IMR-90 (cell line): ENCODE results near the gene JAKMIP1. TPM values are rescaled to one million over a fixed set of nuclear protein-coding genes. Genes with fewer than 3 reads are reported as not detected.

Experiments
- ATAC-seq: fragments of 200-7000 bp; cut with Tn5 transposase; 2 replicates; pipeline ENCODE4 v1.9.1; 2020; ENCODE audit warnings: low read depth, mild to moderate bottlenecking, moderate library complexity
- BruUV-seq: library from RNA; stranded (reverse); fragments of 400-500 nt; replicated peaks from 2 replicates; lab custom pipeline; 2021; lab: Mats Ljungman, UMichigan
- CTCF ChIA-PET: fragments of 300-600 bp; formaldehyde crosslinking; extraction: SDS; loops from one replicate; lab custom pipeline; 2021; ENCODE audit warnings: antibody characterized with exemption; lab: Yijun Ruan, JAX
- POLR2A ChIA-PET: fragments of 300-600 bp; sonication (Branson Sonifier 250); formaldehyde crosslinking; loops from one replicate; lab custom pipeline; 2022; ENCODE audit warnings: antibody characterized with exemption; ENCODE audit not compliant: unreplicated experiment; lab: Charles Lee
- DNase-seq: peaks from one replicate; pipeline ENCODE4 v3.0.0; 2013
- H2AFZ ChIP-seq: replicated peaks from 2 replicates; pipeline ENCODE3; 2013; ENCODE audit warnings: low read length, mild to moderate bottlenecking; ENCODE audit not compliant: poor library complexity
- H2AK5ac ChIP-seq: 2 replicates; pipeline ENCODE4 v1.6.1; 2013; ENCODE audit warnings: low read depth, low read length, inconsistent platforms
- H2AK9ac ChIP-seq: replicated peaks from 2 replicates; pipeline ENCODE3; 2013; ENCODE audit warnings: mild to moderate bottlenecking, low read depth, low read length, moderate library complexity; ENCODE audit not compliant: poor library complexity
- H2BK120ac ChIP-seq: 2 replicates; pipeline ENCODE4 v1.6.1; 2013; ENCODE audit warnings: low read depth, low read length, inconsistent platforms
- H2BK15ac ChIP-seq: 3 replicates; pipeline ENCODE4 v1.6.1; 2013; ENCODE audit warnings: low read depth, low read length, inconsistent platforms
- H2BK20ac ChIP-seq: 2 replicates; pipeline ENCODE4 v1.6.1; 2013; ENCODE audit warnings: low read depth, mild to moderate bottlenecking, inconsistent platforms, low read length, moderate library complexity
- H2BK5ac ChIP-seq: 2 replicates; pipeline ENCODE4 v1.6.1; 2013; ENCODE audit warnings: mild to moderate bottlenecking, low read depth, low read length, inconsistent platforms; ENCODE audit not compliant: poor library complexity, severe bottlenecking
- H3K14ac ChIP-seq: replicated peaks from 2 replicates; pipeline ENCODE4 v1.6.1; 2013; ENCODE audit warnings: low read depth, low read length, inconsistent platforms
- H3K18ac ChIP-seq: 2 replicates; pipeline ENCODE4 v1.6.1; 2013; ENCODE audit warnings: low read depth, low read length, control low read depth
- H3K23ac ChIP-seq: 2 replicates; pipeline ENCODE4 v1.6.1; 2013; ENCODE audit warnings: low read depth, low read length, inconsistent platforms
- H3K27ac ChIP-seq: 2 replicates; pipeline ENCODE4 v1.5.1; 2013; ENCODE audit warnings: mild to moderate bottlenecking, control low read depth, low read length; ENCODE audit not compliant: insufficient read depth
- H3K27me3 ChIP-seq: 2 replicates; pipeline ENCODE4 v1.6.1; 2013; ENCODE audit warnings: low read length; ENCODE audit not compliant: control insufficient read depth, insufficient read depth
- H3K36me3 ChIP-seq: 2 replicates; pipeline ENCODE4 v1.6.1; 2013; ENCODE audit warnings: low read length, mixed read lengths; ENCODE audit not compliant: control insufficient read depth, insufficient read depth
- H3K4ac ChIP-seq: 2 replicates; pipeline ENCODE4 v1.6.1; 2013; ENCODE audit warnings: low read depth, low read length, inconsistent platforms
- H3K4me1 ChIP-seq: 2 replicates; pipeline ENCODE4 v1.6.1; 2013; ENCODE audit warnings: low read length, mixed read lengths; ENCODE audit not compliant: control insufficient read depth, insufficient read depth
- H3K4me2 ChIP-seq: 2 replicates; pipeline ENCODE4 v1.6.1; 2013; ENCODE audit warnings: low read depth, mild to moderate bottlenecking, control low read depth, low read length, moderate library complexity
- H3K4me3 ChIP-seq: 2 replicates; pipeline ENCODE4 v1.5.1; 2013; ENCODE audit warnings: low read depth, mild to moderate bottlenecking, control low read depth, low read length, moderate library complexity; ENCODE audit not compliant: insufficient read depth
- H3K56ac ChIP-seq: 2 replicates; pipeline ENCODE4 v1.6.1; 2013; ENCODE audit warnings: low read length, inconsistent platforms; ENCODE audit not compliant: insufficient read depth; ENCODE audit errors: extremely low read depth
- H3K79me1 ChIP-seq, 2 experiments: 2 replicates each; pipeline ENCODE4 v1.6.1; 2013; ENCODE audit warnings: low read length in 2 of 2, inconsistent platforms in 1 of 2, low read depth in 1 of 2
- H3K9ac ChIP-seq: 2 replicates; pipeline ENCODE4 v1.6.1; 2013; ENCODE audit warnings: low read depth, low read length, control low read depth
- H3K9me1 ChIP-seq: 2 replicates; pipeline ENCODE4 v1.6.1; 2013; ENCODE audit warnings: low read length, inconsistent platforms; ENCODE audit not compliant: insufficient read depth
- H3K9me3 ChIP-seq: 2 replicates; pipeline ENCODE4 v1.6.1; 2013; ENCODE audit warnings: low read length; ENCODE audit not compliant: control insufficient read depth, insufficient read depth
- H4K20me1 ChIP-seq: 2 replicates; pipeline ENCODE4 v1.6.1; 2013; ENCODE audit warnings: low read length, inconsistent platforms; ENCODE audit not compliant: insufficient read depth
- H4K5ac ChIP-seq: 2 replicates; pipeline ENCODE4 v1.6.1; 2013; ENCODE audit warnings: mild to moderate bottlenecking, low read depth, low read length, control low read depth
- H4K8ac ChIP-seq, 2 experiments: 2 replicates each; pipeline ENCODE4 v1.6.1; 2013; ENCODE audit warnings: low read depth in 2 of 2, low read length in 2 of 2, control low read depth in 1 of 2, inconsistent platforms in 1 of 2
- H4K91ac ChIP-seq: 2 replicates; pipeline ENCODE4 v1.6.1; 2013; ENCODE audit warnings: low read depth, low read length, inconsistent platforms; ENCODE audit not compliant: insufficient read depth
- BHLHE40 ChIP-seq: fragments of 150-350 bp; IDR thresholded peaks from 2 replicates; pipeline ENCODE4 v1.6.1; 2016; ENCODE audit warnings: mild to moderate bottlenecking, low read depth, low read length
- CHD1 ChIP-seq: IDR thresholded peaks from 2 replicates; pipeline ENCODE4 v1.6.1; 2012; ENCODE audit warnings: low read depth, low read length, improper control_type of control experiment
- MAFK ChIP-seq: IDR thresholded peaks from 2 replicates; pipeline ENCODE4 v1.6.1; 2012; ENCODE audit warnings: low read depth, low read length, improper control_type of control experiment
- MXI1 ChIP-seq: IDR thresholded peaks from 2 replicates; pipeline ENCODE4 v1.6.1; 2012; ENCODE audit warnings: low read depth, mild to moderate bottlenecking, low read length, moderate library complexity, borderline replicate concordance
- RAD21 ChIP-seq: IDR thresholded peaks from 2 replicates; pipeline ENCODE4 v1.6.1; 2012; ENCODE audit warnings: low read length, improper control_type of control experiment
- RCOR1 ChIP-seq: IDR thresholded peaks from 2 replicates; pipeline ENCODE4 v1.6.1; 2012; ENCODE audit warnings: mild to moderate bottlenecking, low read length, improper control_type of control experiment; ENCODE audit not compliant: insufficient replicate concordance
- SMC3 ChIP-seq: fragments of 150-350 bp; IDR thresholded peaks from 2 replicates; pipeline ENCODE4 v1.6.1; 2016; ENCODE audit warnings: low read depth, mild to moderate bottlenecking, antibody characterized with exemption, low read length, moderate library complexity
- WGBS, 2 experiments: methylation state at CpG; one replicate each; pipeline versions ENCODE4 v1.1.5 to v1.1.7; 2013; ENCODE audit warnings: missing lambda C conversion rate in 2 of 2; ENCODE audit not compliant: insufficient read length in 1 of 2; ENCODE audit errors: extremely low coverage in 2 of 2; 5-methylcytosine and 5-hydroxymethylcytosine counted together
- dilution Hi-C: fragments of 300-500 bp; cut with HindIII; formaldehyde crosslinking; loops from one replicate; pipeline ENCODE4 v1.14.3; 2018; ENCODE audit warnings: low sequenced_read_pairs; ENCODE audit not compliant: unreplicated experiment
- in situ Hi-C: fragments of 300-500 bp; cut with MboI; formaldehyde crosslinking; loops from 3 replicates; pipeline ENCODE4 v1.14.3; 2019; ENCODE audit warnings: low sequenced_read_pairs, inconsistent platforms, mixed read lengths
- intact Hi-C: fragments of 100-400 bp; cut with micrococcal nuclease; formaldehyde crosslinking; loops from 2 replicates; pipeline ENCODE4 v1.10.0; 2022
- polyA plus RNA-seq, 3 experiments: library from polyadenylated mRNA; depleted of rRNA; stranded (reverse); fragments of >200 nt; gene quantifications; 2 replicates each; pipeline ENCODE4 v1.2.3, GENCODE V29; 2012; ENCODE audit warnings: low replicate concordance in 1 of 3
- total RNA-seq: library from RNA; depleted of rRNA; stranded (reverse); fragments of >200 nt; gene quantifications from 2 replicates; pipeline ENCODE4 v1.2.3, GENCODE V29; 2012

Gene JAKMIP1
- total and polyA plus RNA-seq, 2 of the 4 experiments (the other 2 are of a cell fraction) = not detected

DNA sequence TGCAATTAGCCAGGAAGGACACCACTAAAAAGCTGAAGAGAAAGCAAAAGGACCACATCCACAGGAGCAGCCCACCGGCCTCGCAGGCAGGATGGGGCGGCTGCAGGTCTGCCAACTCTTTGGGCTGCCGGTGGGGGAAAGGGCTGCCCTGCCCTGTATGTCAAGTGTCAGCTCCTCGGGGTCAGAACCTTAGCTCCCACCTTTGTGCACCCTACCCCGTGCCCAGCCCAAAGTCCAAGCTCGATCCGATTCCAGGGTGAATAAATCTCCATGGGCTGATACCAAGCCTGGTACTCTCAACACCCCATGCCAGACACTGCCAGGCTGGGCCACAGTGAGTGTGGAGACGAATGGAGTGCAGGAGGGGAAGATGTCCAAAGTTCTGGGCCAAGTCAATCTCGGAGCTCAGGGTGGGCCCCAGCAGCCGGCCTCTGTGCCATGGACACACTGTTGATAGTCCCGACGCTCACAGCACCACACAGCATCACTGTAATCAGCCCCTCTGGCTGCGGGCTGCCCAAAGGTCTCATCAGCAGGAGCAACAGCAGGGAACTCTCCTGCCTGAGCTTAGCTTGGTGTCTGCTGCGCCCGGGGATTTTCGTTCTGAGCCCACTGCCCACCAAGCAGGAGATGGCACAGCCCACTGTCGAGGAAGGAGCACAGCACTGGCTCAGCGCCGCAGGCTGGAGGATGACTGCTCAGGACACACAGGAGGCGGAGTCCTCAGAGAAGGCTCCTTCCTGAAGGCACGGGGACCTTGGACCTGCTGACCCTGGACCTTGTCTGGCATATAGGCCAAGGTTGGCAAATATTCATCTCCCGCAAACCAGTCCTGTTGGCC lies 84.4 kb downstream of the JAKMIP1 start (continued):
- TF ChIP-seq SMC3 = no peak

DNA sequence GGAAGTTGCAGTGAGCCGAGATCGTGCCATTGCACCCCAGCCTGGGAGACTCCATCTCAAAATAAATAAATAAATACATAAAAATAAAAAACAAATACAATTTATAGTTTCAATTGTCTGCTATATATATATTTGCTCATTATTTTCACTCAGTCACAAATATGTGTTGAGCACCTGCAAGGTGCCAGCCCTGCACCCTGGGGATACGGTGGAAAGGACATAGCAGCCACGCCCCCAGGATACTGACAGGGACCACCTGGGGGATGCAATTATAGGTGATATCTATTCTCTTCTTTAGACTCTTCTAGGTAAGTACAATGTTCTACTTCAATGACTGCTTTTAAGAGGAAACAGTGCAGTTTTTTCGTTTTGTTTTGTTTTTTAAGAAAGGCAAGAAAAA lies 85.0 kb downstream of the JAKMIP1 start:
- Histone ChIP-seq H2BK120ac (no peak overlapping the region), H4K5ac (no peak overlapping the region), H2BK20ac (no peak overlapping the region), H3K4me1 (no peaks in the 10 kb centered on the region), H3K9ac (no peak overlapping the region), H3K14ac (no peak overlapping the region), H2AK5ac (no peak overlapping the region), H4K20me1 (no peaks in the 10 kb centered on the region), H2BK5ac (no peak overlapping the region), H4K8ac (no peak overlapping the region), H3K4me2 (no peak overlapping the region), H3K56ac (no peak overlapping the region), H3K36me3 (no peaks in the 10 kb centered on the region), H2AK9ac (no peak overlapping the region), H3K27ac (no peak overlapping the region), H4K91ac (no peak overlapping the region), H3K4me3 (no peak overlapping the region), H2AFZ (no peak overlapping the region), H3K9me3 (no peaks in the 10 kb centered on the region), H3K27me3 (peaks cover 1% of the 10 kb centered on the region; the same call in 1 of the 2 replicates), H3K79me1 (no peaks in the 10 kb centered on the region), H2BK15ac (no peak overlapping the region), H3K4ac (no peak overlapping the region), H3K18ac (no peak overlapping the region), H3K23ac (no peak overlapping the region), H3K9me1 (no peaks in the 10 kb centered on the region)
- ChIA-PET POLR2A (no interaction called here), CTCF (no interaction called here)
- DNase-seq = no peak
- intact Hi-C loops = no loop called here
- dilution Hi-C loops = no loop called here
- TF ChIP-seq BHLHE40 = no peak
- no peak for TF ChIP-seq MAFK
- no peak for TF ChIP-seq CHD1
- TF ChIP-seq RCOR1 = no peak
- no peak for TF ChIP-seq MXI1
- no peak for TF ChIP-seq RAD21
- in situ Hi-C loops = no loop called here
- no TSS peak for BruUV-seq
- WGBS, 2 experiments = no CpG with 5 or more reads among the region's 5 CpGs
- ATAC-seq = no peak
